ENCODE measurements around the gene HMX1.

The HMX1 gene

DNA sequence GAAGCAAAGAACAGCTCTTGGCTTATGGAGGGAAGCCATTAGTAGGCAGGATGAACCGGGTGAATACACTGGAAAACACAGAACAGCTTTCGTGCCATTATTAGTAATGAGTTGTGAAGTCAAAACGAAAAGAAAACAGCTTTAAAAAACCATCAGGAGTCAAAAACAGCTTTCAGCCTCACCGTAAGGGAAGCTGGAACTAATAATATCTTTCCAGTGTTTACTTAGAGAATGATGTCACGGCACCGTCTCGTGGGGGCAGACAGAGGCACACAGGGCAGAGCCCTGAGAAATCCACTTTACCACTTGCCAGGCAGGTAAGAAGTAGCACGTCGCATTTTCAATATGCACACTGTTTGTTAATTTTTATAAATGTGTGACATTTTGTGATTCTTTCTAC, 37.9 kb upstream of the HMX1 start:
- no peak for DNase-seq

GRCh38 chr4:8908206-8908893, 36.7 kb upstream of the HMX1 start:
- DNase-seq: no peak

- no peak for DNase-seq
Observed at GRCh38 chr4:8907596-8908205, 36.1 kb upstream of the HMX1 start.

GRCh38 chr4:8906991-8907595, 35.5 kb upstream of the HMX1 start:
- no peak for DNase-seq

DNA sequence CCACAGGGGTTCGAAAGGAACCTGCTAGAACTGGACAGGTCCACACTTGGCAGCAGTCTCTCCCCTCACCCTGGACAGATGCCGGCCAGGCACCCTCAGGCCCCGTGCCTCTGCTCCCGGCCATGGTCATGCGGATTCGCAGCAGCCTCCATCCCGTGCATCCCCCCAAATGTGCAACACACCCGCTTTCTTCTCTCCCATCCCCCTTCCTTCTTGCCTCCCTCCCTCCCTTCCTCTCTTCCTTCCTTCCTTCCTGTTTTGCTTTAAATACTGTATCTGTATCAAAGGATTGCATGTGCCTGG, 35.0 kb upstream of the HMX1 start:
- no peak for DNase-seq

- no peak for DNase-seq
Observed at GRCh38 chr4:8905773-8906667, 34.4 kb upstream of the HMX1 start.

GRCh38 chr4:8905226-8905772, 33.7 kb upstream of the HMX1 start:
- DNase-seq: no peak

- no peak for DNase-seq
Observed at GRCh38 chr4:8904666-8905065, 33.0 kb upstream of the HMX1 start.

GRCh38 chr4:8904041-8904501, 32.4 kb upstream of the HMX1 start:
- no peak for DNase-seq

GRCh38 chr4:8901335-8901734, 29.7 kb upstream of the HMX1 start:
- no peak for DNase-seq

DNA sequence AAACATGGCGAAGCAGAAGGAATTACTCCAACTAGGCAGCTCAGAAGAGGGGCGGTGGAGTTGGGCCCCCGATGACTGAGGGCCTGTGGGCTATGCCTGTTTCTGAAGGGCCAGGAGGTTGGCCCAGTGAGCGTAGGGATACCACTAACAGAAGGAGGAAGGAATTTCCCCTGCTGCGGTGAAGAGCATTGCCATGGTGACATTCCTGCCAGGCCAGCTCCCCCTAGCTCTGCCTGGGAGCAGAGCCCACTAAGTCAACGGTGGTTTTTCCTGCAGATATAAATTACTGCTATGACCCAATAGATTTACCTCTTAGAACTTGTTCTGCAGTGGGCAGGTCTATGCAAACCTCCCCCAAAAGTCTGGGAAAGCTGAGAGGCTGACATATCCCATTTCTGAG, 28.9 kb upstream of the HMX1 start:
- DNase-seq: no peak

- DNase-seq: no peak
Observed at GRCh38 chr4:8898419-8898818, 26.8 kb upstream of the HMX1 start.

GRCh38 chr4:8897251-8898167, 25.9 kb upstream of the HMX1 start:
- no peak for DNase-seq

DNA sequence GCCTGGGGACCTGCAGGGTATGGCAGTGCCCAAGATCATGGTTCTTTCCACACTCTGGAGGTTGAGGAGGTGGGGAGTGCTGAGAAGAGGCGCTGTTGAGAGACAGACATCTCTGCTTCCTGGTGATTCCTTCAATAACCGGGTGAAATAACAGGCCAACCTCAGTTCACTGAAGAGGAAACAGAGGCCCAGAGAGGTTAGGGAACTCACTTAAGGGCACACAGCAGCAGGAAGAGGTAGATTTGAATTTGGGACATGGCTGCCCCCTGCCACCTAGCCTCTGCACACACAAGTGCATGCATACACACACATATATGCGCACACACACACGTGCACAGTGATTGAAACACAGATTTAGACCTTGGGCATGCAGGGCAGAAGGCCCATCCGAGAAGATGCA, 24.9 kb upstream of the HMX1 start:
- no peak for DNase-seq

DNA sequence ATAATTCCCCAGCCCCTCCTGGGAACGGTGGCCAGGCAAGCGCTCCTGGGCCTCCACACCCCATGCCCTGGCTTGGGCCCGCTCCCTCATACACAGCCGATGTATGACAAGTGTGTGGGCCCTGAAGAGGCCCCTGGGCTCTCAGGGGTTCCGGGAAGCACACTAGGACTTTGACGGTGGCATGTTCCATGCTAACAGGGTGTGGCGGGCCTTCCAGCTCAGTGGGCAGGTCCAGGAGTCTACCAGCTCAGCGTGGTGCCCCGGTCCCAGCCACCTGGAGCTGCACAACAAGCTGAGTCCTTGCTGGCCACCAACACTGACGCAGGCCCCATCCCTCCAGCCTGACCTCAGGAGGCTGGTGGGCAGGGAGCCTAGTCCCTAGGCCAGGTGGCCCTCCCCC, 24.4 kb upstream of the HMX1 start:
- no peak for DNase-seq

GRCh38 chr4:8895295-8895694, 23.7 kb upstream of the HMX1 start:
- no peak for DNase-seq

- DNase-seq: no peak
Observed at GRCh38 chr4:8894424-8894816, 22.8 kb upstream of the HMX1 start.

- DNase-seq: no peak
Observed at GRCh38 chr4:8893624-8894423, 22.2 kb upstream of the HMX1 start.

DNA sequence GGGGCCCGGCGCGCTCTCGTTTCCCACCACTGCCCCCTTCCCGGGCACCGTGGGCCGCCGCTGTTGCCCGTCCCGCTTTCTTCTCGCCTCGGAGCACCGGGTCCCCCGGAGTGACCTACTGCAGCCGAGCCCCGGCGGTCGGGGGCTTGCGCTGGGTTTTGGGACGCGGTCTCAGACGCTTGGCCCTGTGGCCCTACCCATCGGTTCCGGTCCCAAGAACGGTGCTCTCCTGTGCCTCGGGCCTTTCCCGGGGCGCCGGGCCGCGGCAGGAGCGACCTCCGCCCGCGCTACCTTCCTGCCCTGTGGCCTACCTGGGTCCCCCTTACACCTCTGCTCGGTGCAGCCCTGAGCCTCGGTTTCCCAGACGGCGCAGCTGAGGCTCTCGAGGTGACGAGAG, 21.6 kb upstream of the HMX1 start:
- no peak for DNase-seq

- DNase-seq: no peak
Observed at GRCh38 chr4:8892556-8893226, 21.1 kb upstream of the HMX1 start.

All from activated T-cell treated with anti-CD3 and anti-CD28 coated beads, Interleukin-2, amount 50 U/mL, for 48 hours (primary cell).